Erythroblast (primary cell): Measurements from ENCODE around the gene SYNPO.

Experiments used
- GATA1 ChIP-seq: IDR thresholded peaks from 2 replicates; pipeline ENCODE4 v1.6.1; 2011; ENCODE audit warnings: low read depth, mild to moderate bottlenecking, control low read depth, low read length, moderate library complexity
- POLR2A ChIP-seq: IDR thresholded peaks from 2 replicates; pipeline ENCODE4 v1.6.1; 2011; ENCODE audit warnings: mild to moderate bottlenecking, low read length

DNA sequence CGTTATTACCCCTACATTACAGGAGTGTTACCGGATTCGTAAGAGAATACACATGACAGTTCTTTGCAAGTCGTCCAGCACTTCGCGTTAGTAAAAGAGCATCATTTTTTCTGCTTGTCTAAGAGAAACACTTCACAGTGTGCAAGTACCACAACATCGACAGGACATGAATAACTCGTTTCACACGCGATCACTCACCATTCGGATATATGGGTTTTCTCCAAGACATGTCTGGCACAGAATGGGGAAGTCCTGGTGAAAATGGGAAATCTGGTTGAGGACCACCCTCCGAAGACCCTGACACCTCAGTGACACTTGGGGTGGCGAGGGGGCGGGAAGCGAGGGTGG is 59.8 kb downstream of the SYNPO start:
- TF ChIP-seq POLR2A (no peak), GATA1 (no peak)
